H1 (cell line): Measurements from ENCODE around the gene PRKCA. TPM values are rescaled to one million over a fixed set of nuclear protein-coding genes. Genes with fewer than 3 reads are reported as not detected.
A peak's percentile ranks its signal among the peaks of the same experiment; 100 is the strongest.

Experiments
- CTCF ChIA-PET: fragments of 300-600 bp; sonication (Branson Sonifier 250); formaldehyde crosslinking; loops from one replicate; lab custom pipeline; 2021; ENCODE audit not compliant: partially characterized antibody; lab: Charles Lee
- POLR2A ChIA-PET: fragments of 300-600 bp; sonication (Branson Sonifier 250); formaldehyde crosslinking; loops from one replicate; lab custom pipeline; 2021; ENCODE audit warnings: inconsistent platforms; ENCODE audit not compliant: partially characterized antibody; lab: Charles Lee
- DNase-seq, 2 experiments: peaks; one replicate each; pipeline versions ENCODE4 v3.0.0 to v3.0.0-alpha.2; 2010 to 2022; ENCODE audit warnings: low spot score in 2 of 2, low read depth in 1 of 2, mixed read lengths in 1 of 2
- FAIRE-seq: peaks from 2 replicates; lab custom pipeline; 2011; peaks lifted over from hg19 to GRCh38; lab: Jason Lieb, UNC
- H2AFZ ChIP-seq: 2 replicates; pipeline ENCODE4 v1.8.1; 2012; ENCODE audit warnings: low read length, inconsistent platforms
- H2AK5ac ChIP-seq: 2 replicates; pipeline ENCODE4 v1.6.1; 2013; ENCODE audit warnings: low read depth, low read length
- H2BK120ac ChIP-seq: replicated peaks from 2 replicates; pipeline ENCODE3; 2013; ENCODE audit warnings: low read depth, low read length, inconsistent platforms
- H2BK12ac ChIP-seq: 2 replicates; pipeline ENCODE4 v1.6.1; 2013; ENCODE audit warnings: low read depth, low read length
- H2BK15ac ChIP-seq: 2 replicates; pipeline ENCODE4 v1.6.1; 2013; ENCODE audit warnings: low read length
- H2BK20ac ChIP-seq: 2 replicates; pipeline ENCODE4 v1.6.1; 2013; ENCODE audit warnings: low read length
- H2BK5ac ChIP-seq: 2 replicates; pipeline ENCODE4 v1.6.1; 2013; ENCODE audit warnings: low read depth, low read length
- H3K14ac ChIP-seq: 2 replicates; pipeline ENCODE4 v1.6.1; 2013; ENCODE audit warnings: inconsistent platforms; ENCODE audit not compliant: insufficient read length
- H3K18ac ChIP-seq: 2 replicates; pipeline ENCODE4 v1.6.1; 2013; ENCODE audit warnings: low read length; ENCODE audit errors: extremely low read depth
- H3K23ac ChIP-seq: 2 replicates; pipeline ENCODE4 v1.6.1; 2013; ENCODE audit warnings: inconsistent platforms; ENCODE audit not compliant: insufficient read length
- H3K23me2 ChIP-seq: 2 replicates; pipeline ENCODE4 v1.6.1; 2013; ENCODE audit warnings: low read depth, low read length
- H3K27ac ChIP-seq: 2 replicates; pipeline ENCODE4 v1.6.1; 2011; ENCODE audit warnings: low read depth, low read length, inconsistent platforms
- H3K27me3 ChIP-seq, 4 experiments: replicated peaks in 1 of 4; 1 replicate in 1 of 4; 2 replicates in 3 of 4; pipeline versions ENCODE4 v1.6.1 to v1.8.1; 2011 to 2013; ENCODE audit warnings: low read length in 3 of 4, mild to moderate bottlenecking in 3 of 4, inconsistent platforms in 2 of 4, mixed read lengths in 2 of 4, moderate library complexity in 1 of 4; ENCODE audit not compliant: control insufficient read depth in 3 of 4, insufficient read depth in 3 of 4; ENCODE audit errors: extremely low read depth in 1 of 4
- H3K36me3 ChIP-seq, 4 experiments: 2 replicates each; pipeline versions ENCODE4 v1.6.1 to v1.8.1; 2011 to 2013; ENCODE audit warnings: mild to moderate bottlenecking in 4 of 4, low read length in 3 of 4, moderate library complexity in 2 of 4, control low read depth in 1 of 4, inconsistent platforms in 1 of 4; ENCODE audit not compliant: insufficient read depth in 4 of 4, control insufficient read depth in 2 of 4
- H3K4ac ChIP-seq: replicated peaks from 2 replicates; pipeline ENCODE3; 2013; ENCODE audit warnings: low read length, low read depth, mixed read lengths, inconsistent platforms; ENCODE audit not compliant: insufficient read length
- H3K4me1 ChIP-seq, 4 experiments: replicated peaks in 1 of 4; 1 replicate in 1 of 4; 2 replicates in 3 of 4; pipeline versions ENCODE4 v1.6.1 to v1.8.1; 2011 to 2013; ENCODE audit warnings: low read length in 3 of 4, inconsistent platforms in 2 of 4, mixed read lengths in 1 of 4; ENCODE audit not compliant: insufficient read depth in 4 of 4, control insufficient read depth in 3 of 4
- H3K4me2 ChIP-seq, 2 experiments: 2 replicates each; pipeline versions ENCODE4 v1.6.1 to v1.8.1; 2011 to 2013; ENCODE audit warnings: low read depth in 2 of 2, low read length in 2 of 2, control low read depth in 1 of 2, inconsistent platforms in 1 of 2, mild to moderate bottlenecking in 1 of 2; ENCODE audit not compliant: insufficient read depth in 1 of 2
- H3K4me3 ChIP-seq, 4 experiments: fragments of 200-600, 300-600 bp in 1 of 4; sonication (generic), shearing (Covaris generic), sonication (Bioruptor Twin) in 1 of 4; 2 replicates each; pipeline versions ENCODE4 v1.5.1 to v1.8.1; 2011 to 2016; ENCODE audit warnings: low read length in 4 of 4, low read depth in 3 of 4, control low read depth in 2 of 4, inconsistent platforms in 2 of 4, mild to moderate bottlenecking in 2 of 4, mixed read lengths in 1 of 4, moderate library complexity in 1 of 4; ENCODE audit not compliant: insufficient read depth in 2 of 4; ENCODE audit errors: extremely low read depth in 1 of 4
- H3K56ac ChIP-seq: replicated peaks from 2 replicates; pipeline ENCODE3; 2013; ENCODE audit warnings: low read depth, mild to moderate bottlenecking, mixed read lengths, low read length, inconsistent platforms; ENCODE audit not compliant: insufficient read length
- H3K79me1 ChIP-seq: 2 replicates; pipeline ENCODE4 v1.6.1; 2013; ENCODE audit warnings: low read depth, low read length, control low read depth
- H3K79me2 ChIP-seq, 2 experiments: 2 replicates each; pipeline versions ENCODE4 v1.6.1 to v1.8.1; 2012 to 2013; ENCODE audit warnings: low read length in 2 of 2, mild to moderate bottlenecking in 2 of 2, inconsistent platforms in 1 of 2; ENCODE audit not compliant: insufficient read depth in 2 of 2, control insufficient read depth in 1 of 2
- H3K9ac ChIP-seq, 4 experiments: replicated peaks in 1 of 4; 1 replicate in 1 of 4; 2 replicates in 3 of 4; pipeline versions ENCODE4 v1.6.1 to v1.8.1; 2011 to 2013; ENCODE audit warnings: low read depth in 3 of 4, low read length in 3 of 4, control low read depth in 2 of 4, mild to moderate bottlenecking in 2 of 4, moderate library complexity in 2 of 4, inconsistent platforms in 1 of 4; ENCODE audit errors: extremely low read depth in 1 of 4
- H3K9me3 ChIP-seq, 2 experiments: 2 replicates each; pipeline versions ENCODE4 v1.6.1 to v1.8.1; 2012 to 2013; ENCODE audit warnings: mild to moderate bottlenecking in 2 of 2, moderate library complexity in 2 of 2, control low read depth in 1 of 2, inconsistent platforms in 1 of 2, low read depth in 1 of 2, low read length in 1 of 2, mixed read lengths in 1 of 2; ENCODE audit not compliant: insufficient read depth in 2 of 2
- H4K20me1 ChIP-seq, 2 experiments: replicated peaks in 1 of 2; 2 replicates each; pipeline versions ENCODE3 to v1.8.1; 2011 to 2013; ENCODE audit warnings: inconsistent platforms in 2 of 2, low read length in 2 of 2, mild to moderate bottlenecking in 1 of 2; ENCODE audit not compliant: insufficient read depth in 2 of 2, control insufficient read depth in 1 of 2
- H4K5ac ChIP-seq: 2 replicates; pipeline ENCODE4 v1.6.1; 2013; ENCODE audit warnings: low read length, low read depth, mixed read lengths, inconsistent platforms; ENCODE audit not compliant: insufficient read length
- H4K8ac ChIP-seq: 2 replicates; pipeline ENCODE4 v1.8.0; 2013; ENCODE audit warnings: mild to moderate bottlenecking, moderate library complexity, low read length, inconsistent platforms; ENCODE audit not compliant: insufficient read depth; ENCODE audit errors: extremely low read depth
- H4K91ac ChIP-seq: replicated peaks from 2 replicates; pipeline ENCODE3; 2013; ENCODE audit warnings: low read length, mixed read lengths, inconsistent platforms; ENCODE audit not compliant: insufficient read length
- JUND ChIP-seq: IDR thresholded peaks from 2 replicates; pipeline ENCODE4 v1.6.1; 2011; ENCODE audit warnings: mild to moderate bottlenecking, improper control_type of control experiment, low read length
- SIRT6 ChIP-seq: IDR thresholded peaks from one replicate; pipeline ENCODE4 v1.7.1; 2012; ENCODE audit warnings: low read length, inconsistent platforms
- WGBS, 2 experiments: shearing (Covaris generic) in 1 of 2; methylation state at CpG; one replicate each; pipeline versions ENCODE4 v1.1.6 to v1.1.7; 2013 to 2015; ENCODE audit warnings: low lambda C conversion rate in 2 of 2, mixed read lengths in 2 of 2, inconsistent platforms in 1 of 2, low coverage in 1 of 2, missing lambda C conversion rate in 1 of 2; ENCODE audit not compliant: insufficient replicate concordance in 2 of 2, insufficient coverage in 1 of 2, insufficient read length in 1 of 2; ENCODE audit errors: extremely low coverage in 1 of 2, missing lambda C conversion rate in 1 of 2; 5-methylcytosine and 5-hydroxymethylcytosine counted together
- polyA plus RNA-seq, 7 experiments: library from polyadenylated mRNA; depleted of rRNA in 3 of 7; stranded (reverse) in 5 of 7; unstranded in 2 of 7; fragments of >200 nt in 5 of 7; fragments of 200-250 nt in 2 of 7; gene quantifications; 1 replicate in 5 of 7; 2 replicates in 1 of 7; 4 replicates in 1 of 7; pipeline versions ENCODE4 v1.2.1 to v1.2.3, GENCODE V29; 2011 to 2013; ENCODE audit warnings: missing spikeins in 2 of 7, mixed read lengths in 2 of 7
- total RNA-seq: library from RNA; stranded (reverse); fragmentation: NEBNext Ultra II Directional; extraction: Animal tissue kit (Norgen Biotek cat#: 25700); gene quantifications from 2 replicates; pipeline ENCODE4 v1.2.1, GENCODE V29; 2021

The PRKCA gene
- total and polyA plus RNA-seq, 2 of the 8 experiments (the other 6 are each of a cell fraction or from before 2014, with no cell fraction given): 5.8 to 17.8 TPM

GRCh38 chr17:66359351-66359750, 56.9 kb downstream of the PRKCA start:
- no peak overlapping the region for H3K18ac ChIP-seq
- H3K9ac ChIP-seq: no peak overlapping the region
- H3K4me1 ChIP-seq: peaks cover 0 to 10% (median 3%) of the 10 kb centered on the region in 4 experiments; a peak in 2 of 7 replicates
- H4K5ac ChIP-seq: no peak overlapping the region
- H4K91ac ChIP-seq: no peak overlapping the region
- no peak overlapping the region for H2AFZ ChIP-seq
- no peak overlapping the region for H2BK5ac ChIP-seq
- H4K20me1 ChIP-seq: no peaks in the 10 kb centered on the region
- no peak overlapping the region for H2BK12ac ChIP-seq
- no peaks in the 10 kb centered on the region for H3K9me3 ChIP-seq
- H2BK20ac ChIP-seq: no peak overlapping the region
- 0 out of 2 replicates have a peak, but pooled peaks have one; percentile 16 for TF ChIP-seq JUND
- TF ChIP-seq SIRT6: no peak
- H3K79me2 ChIP-seq: peaks cover 0 to 13% of the 10 kb centered on the region in 2 experiments; a peak in 2 of 4 replicates
- FAIRE-seq (no peak), DNase-seq (no peak)
- no peak overlapping the region for H2AK5ac ChIP-seq
- no peak overlapping the region for H3K23ac ChIP-seq
- H3K56ac ChIP-seq: no peak overlapping the region
- no peak overlapping the region for H3K4me3 ChIP-seq
- ChIA-PET POLR2A (no interaction called here), CTCF (interaction anchor here (0.9 to 2.0 kb wide), 3 partner anchors 9 to 316 kb away, joined by 3 to 5 read pairs (median 5); no protein-coding TSS in a partner anchor)
- H4K8ac ChIP-seq: no peak overlapping the region
- no peaks in the 10 kb centered on the region for H3K36me3 ChIP-seq
- H2BK15ac ChIP-seq: no peak overlapping the region
- H3K79me1 ChIP-seq: peaks cover 3% of the 10 kb centered on the region
- H3K27me3 ChIP-seq: no peaks in the 10 kb centered on the region
- no peak overlapping the region for H3K4ac ChIP-seq
- no peak overlapping the region for H3K4me2 ChIP-seq
- no peak overlapping the region for H3K27ac ChIP-seq
- no peak overlapping the region for H2BK120ac ChIP-seq
- H3K14ac ChIP-seq: no peak overlapping the region
- 92% methylated on average over 2 of the region's 2 CpGs; no CpG with 5 or more reads in 1 of the 2 experiments for WGBS, 2 experiments
- H3K23me2 ChIP-seq: no peaks in the 10 kb centered on the region
